ENCODE results near the gene ARNT2. TPM values are rescaled to one million over a fixed set of nuclear protein-coding genes. Genes with fewer than 3 reads are reported as not detected.
A peak's percentile ranks its signal among the peaks of the same experiment; 100 is the strongest.

Gene ARNT2
- total and polyA plus RNA-seq, 12 donors, result 2.0 to 6.4 (median 3.5) TPM

DNA sequence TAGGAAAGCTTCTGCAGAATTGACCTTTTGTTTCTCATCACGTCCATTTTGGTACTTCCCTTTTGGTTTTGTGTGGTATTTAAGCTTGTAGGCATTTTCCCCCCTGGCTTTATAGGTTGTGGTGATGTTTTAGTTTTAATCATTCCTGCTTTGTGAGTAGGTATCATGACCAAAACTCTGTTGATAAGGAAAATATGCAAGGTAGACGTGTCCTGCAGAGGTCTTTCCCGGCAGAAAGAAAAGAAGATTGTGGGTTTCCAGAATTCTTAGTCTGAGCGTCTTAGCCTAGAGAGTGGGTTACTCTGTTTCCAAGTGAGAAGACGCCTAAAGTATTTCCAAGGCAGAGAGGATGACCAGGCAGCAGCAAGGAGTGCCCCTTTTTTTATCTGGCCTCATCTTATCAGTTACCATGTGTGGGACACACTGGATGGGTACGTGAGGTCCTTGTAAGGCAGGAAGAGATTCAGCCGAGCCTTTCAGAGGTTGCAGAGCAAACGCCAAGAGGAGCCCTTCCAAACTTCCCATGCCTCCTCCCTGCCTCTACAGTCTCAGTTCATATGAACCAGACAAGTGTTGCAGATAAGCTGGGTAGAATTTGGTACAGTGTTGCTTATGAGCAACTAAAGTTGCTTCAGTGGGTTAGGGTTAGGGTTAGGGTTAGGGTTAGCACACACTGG lies 58.8 kb downstream of the ARNT2 start:
- intact Hi-C loops (cut with DNase I), result loop anchor here in 1 of 2 donors (10.0 kb wide), 1 partner anchor 102 kb away; no protein-coding TSS in a partner anchor
- Histone ChIP-seq H3K4me3 (no peak overlapping the region), H3K36me3 (replicated peaks in 1 of 2) (no peaks in the 10 kb centered on the region), H3K27ac (no peak overlapping the region), H3K4me1 (replicated peaks in 1 of 2) (no peaks in the 10 kb centered on the region), H3K27me3 (no peaks in the 10 kb centered on the region), H3K9me3 (replicated peaks in 1 of 3) (no peaks in the 10 kb centered on the region)
- DNase-seq, result no peak
- TF ChIP-seq, protein P1, sequence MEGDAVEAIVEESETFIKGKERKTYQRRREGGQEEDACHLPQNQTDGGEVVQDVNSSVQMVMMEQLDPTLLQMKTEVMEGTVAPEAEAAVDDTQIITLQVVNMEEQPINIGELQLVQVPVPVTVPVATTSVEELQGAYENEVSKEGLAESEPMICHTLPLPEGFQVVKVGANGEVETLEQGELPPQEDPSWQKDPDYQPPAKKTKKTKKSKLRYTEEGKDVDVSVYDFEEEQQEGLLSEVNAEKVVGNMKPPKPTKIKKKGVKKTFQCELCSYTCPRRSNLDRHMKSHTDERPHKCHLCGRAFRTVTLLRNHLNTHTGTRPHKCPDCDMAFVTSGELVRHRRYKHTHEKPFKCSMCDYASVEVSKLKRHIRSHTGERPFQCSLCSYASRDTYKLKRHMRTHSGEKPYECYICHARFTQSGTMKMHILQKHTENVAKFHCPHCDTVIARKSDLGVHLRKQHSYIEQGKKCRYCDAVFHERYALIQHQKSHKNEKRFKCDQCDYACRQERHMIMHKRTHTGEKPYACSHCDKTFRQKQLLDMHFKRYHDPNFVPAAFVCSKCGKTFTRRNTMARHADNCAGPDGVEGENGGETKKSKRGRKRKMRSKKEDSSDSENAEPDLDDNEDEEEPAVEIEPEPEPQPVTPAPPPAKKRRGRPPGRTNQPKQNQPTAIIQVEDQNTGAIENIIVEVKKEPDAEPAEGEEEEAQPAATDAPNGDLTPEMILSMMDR (IDR thresholded peaks at IDR 0.05), result no peak
- no peak for TF ChIP-seq POLR2A (IDR thresholded peaks at IDR 0.05)
- WGBS, 4 donors, result 74 to 90% (median 80%) methylated on average over 8 of the region's 8 CpGs

GRCh38 chr15:80464951-80465625 lies 60.9 kb downstream of the ARNT2 start:
- peak overlapping the region in 1 of 5 donors; percentile 45 for H3K27ac ChIP-seq
- TF ChIP-seq POLR2A (IDR thresholded peaks at IDR 0.05), result no peak
- TF ChIP-seq, protein P1 (IDR thresholded peaks at IDR 0.05), result no peak
- WGBS, 4 donors, result 70 to 87% (median 81%) methylated on average over 4 of the region's 4 CpGs
- H3K36me3 ChIP-seq (replicated peaks in 1 of 2), result no peaks in the 10 kb centered on the region
- DNase-seq, result no peak
- intact Hi-C loops (cut with DNase I), result loop anchor here in 1 of 2 donors (10.0 kb wide), 1 partner anchor 100 kb away; no protein-coding TSS in a partner anchor
- H3K27me3 ChIP-seq, result no peaks in the 10 kb centered on the region
- H3K9me3 ChIP-seq (replicated peaks in 1 of 3), result no peaks in the 10 kb centered on the region
- no peak overlapping the region for H3K4me3 ChIP-seq
- H3K4me1 ChIP-seq (replicated peaks in 1 of 2), result no peaks in the 10 kb centered on the region

DNA sequence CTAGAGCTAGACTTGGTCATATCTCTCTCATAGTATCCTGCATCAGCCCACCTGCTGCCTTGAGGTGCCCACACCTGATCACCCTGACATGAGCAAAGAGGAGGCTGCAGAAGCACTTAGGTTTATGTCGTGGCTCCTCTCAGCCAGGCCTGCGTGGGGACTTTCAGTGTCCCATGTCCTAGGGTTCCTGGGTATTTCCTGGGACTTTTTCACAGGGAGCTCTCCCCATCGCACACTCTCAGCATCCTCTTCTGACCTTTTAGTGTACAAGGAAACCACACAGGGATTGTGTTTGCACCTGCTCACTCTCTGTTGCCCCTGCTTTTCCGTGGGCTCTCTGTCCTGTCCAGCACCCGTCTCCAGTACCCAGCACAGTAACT lies 61.4 kb downstream of the ARNT2 start:
- no peaks in the 10 kb centered on the region for H3K36me3 ChIP-seq (replicated peaks in 1 of 2)
- TF ChIP-seq, protein P1 (IDR thresholded peaks at IDR 0.05), result no peak
- TF ChIP-seq POLR2A (IDR thresholded peaks at IDR 0.05), result no peak
- no peak overlapping the region for H3K27ac ChIP-seq
- H3K27me3 ChIP-seq, result no peaks in the 10 kb centered on the region
- 91 to 98% (median 94%) methylated on average over 5 of the region's 5 CpGs for WGBS, 4 donors
- H3K4me3 ChIP-seq, result no peak overlapping the region
- no peaks in the 10 kb centered on the region for H3K9me3 ChIP-seq (replicated peaks in 1 of 3)
- no peak for DNase-seq
- H3K4me1 ChIP-seq (replicated peaks in 1 of 2), result no peaks in the 10 kb centered on the region
- intact Hi-C loops (cut with DNase I), result loop anchor here in 1 of 2 donors (10.0 kb wide), 1 partner anchor 99 kb away; no protein-coding TSS in a partner anchor

DNA sequence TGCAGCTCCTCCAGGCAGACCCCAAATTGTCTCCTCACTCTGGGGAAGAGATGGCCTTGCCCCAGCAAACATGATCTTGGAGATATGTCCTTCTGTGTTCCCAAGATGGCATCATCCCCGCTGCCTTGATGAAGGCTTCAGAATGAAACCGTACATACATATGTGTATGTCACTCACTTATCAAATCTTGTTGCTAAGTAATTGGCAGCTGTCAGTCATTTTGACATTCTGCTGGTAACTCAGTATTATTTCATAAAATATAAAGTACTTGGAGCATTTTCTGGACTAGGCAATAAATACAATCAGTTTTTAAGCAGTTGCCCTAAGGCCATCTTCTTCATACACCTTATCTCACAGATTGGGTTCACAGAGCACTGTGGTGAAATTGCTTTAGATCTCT lies 62.4 kb downstream of the ARNT2 start:
- intact Hi-C loops (cut with DNase I), result loop anchor here in 1 of 2 donors (10.0 kb wide), 1 partner anchor 98 kb away; no protein-coding TSS in a partner anchor
- no peaks in the 10 kb centered on the region for H3K9me3 ChIP-seq (replicated peaks in 1 of 3)
- H3K36me3 ChIP-seq (replicated peaks in 1 of 2), result no peaks in the 10 kb centered on the region
- H3K4me1 ChIP-seq (replicated peaks in 1 of 2), result no peaks in the 10 kb centered on the region
- no peak overlapping the region for H3K4me3 ChIP-seq
- H3K27me3 ChIP-seq, result no peaks in the 10 kb centered on the region
- TF ChIP-seq, protein P1 (IDR thresholded peaks at IDR 0.05), result no peak
- TF ChIP-seq POLR2A (IDR thresholded peaks at IDR 0.05), result no peak
- no peak for DNase-seq
- no peak overlapping the region for H3K27ac ChIP-seq
- 93 to 100% (median 98%) methylated on average over 2 of the region's 2 CpGs for WGBS, 4 donors
